OCI-LY7 (cell line): ENCODE data around the gene DPP10. TPM values are rescaled to one million over a fixed set of nuclear protein-coding genes. Genes with fewer than 3 reads are reported as not detected.

ENCODE experiments used
- BruUV-seq: library from RNA; stranded (reverse); fragments of 400-500 nt; replicated peaks from 2 replicates; lab custom pipeline; 2021; lab: Mats Ljungman, UMichigan
- CTCF ChIA-PET: fragments of 300-600 bp; sonication (Branson Sonifier 250); formaldehyde crosslinking; loops from one replicate; lab custom pipeline; 2022; ENCODE audit warnings: antibody characterized with exemption; ENCODE audit not compliant: unreplicated experiment; lab: Charles Lee
- POLR2A ChIA-PET: fragments of 300-600 bp; sonication (Branson Sonifier 250); formaldehyde crosslinking; loops from one replicate; lab custom pipeline; 2022; ENCODE audit warnings: antibody characterized with exemption; lab: Charles Lee
- DNase-seq: peaks from one replicate; pipeline ENCODE4 v3.0.0-alpha.2; 2015; ENCODE audit warnings: low spot score
- H2AFZ ChIP-seq: fragments of 200-600 bp; sonication (generic), shearing (Covaris generic); 2 replicates; pipeline ENCODE4 v1.6.1; 2014; ENCODE audit warnings: mild to moderate bottlenecking, antibody characterized with exemption, low read length, moderate library complexity
- H3K27ac ChIP-seq: fragments of 200-600 bp; sonication (generic); 2 replicates; pipeline ENCODE4 v1.5.1; 2014; ENCODE audit warnings: mixed run types, low read depth, mild to moderate bottlenecking, moderate library complexity, low read length, inconsistent platforms; ENCODE audit not compliant: poor library complexity, severe bottlenecking
- H3K36me3 ChIP-seq: fragments of 200-600 bp; sonication (generic); 2 replicates; pipeline ENCODE4 v1.6.1; 2014; ENCODE audit warnings: mild to moderate bottlenecking, antibody characterized with exemption, low read length, moderate library complexity, mixed read lengths; ENCODE audit not compliant: insufficient read depth
- H3K4me1 ChIP-seq: fragments of 200-600 bp; sonication (generic); 2 replicates; pipeline ENCODE4 v1.5.1; 2014; ENCODE audit warnings: mild to moderate bottlenecking, low read length; ENCODE audit not compliant: insufficient read depth, poor library complexity, severe bottlenecking
- H3K4me2 ChIP-seq: fragments of 200-600 bp; sonication (generic); 2 replicates; pipeline ENCODE4 v1.6.1; 2014; ENCODE audit warnings: mild to moderate bottlenecking, low read length
- H3K4me3 ChIP-seq: fragments of 200-600 bp; sonication (generic); 2 replicates; pipeline ENCODE4 v1.5.1; 2014; ENCODE audit warnings: mild to moderate bottlenecking, low read depth, low read length; ENCODE audit not compliant: poor library complexity, severe bottlenecking
- H3K79me2 ChIP-seq: fragments of 200-600 bp; sonication (generic); 2 replicates; pipeline ENCODE4 v1.6.1; 2016; ENCODE audit warnings: low read depth, mild to moderate bottlenecking, low read length, moderate library complexity, mixed read lengths; ENCODE audit not compliant: insufficient read depth
- H3K9me2 ChIP-seq: fragments of 200-600 bp; sonication (generic); 2 replicates; pipeline ENCODE4 v1.6.1; 2016; ENCODE audit warnings: mild to moderate bottlenecking, low read length, mixed read lengths; ENCODE audit not compliant: insufficient read depth
- H3K9me3 ChIP-seq: fragments of 200-600 bp; sonication (generic); 2 replicates; pipeline ENCODE4 v1.6.1; 2014; ENCODE audit warnings: mild to moderate bottlenecking, mixed run types, low read length, mixed read lengths
- H4K20me1 ChIP-seq: fragments of 200-600 bp; sonication (generic); 2 replicates; pipeline ENCODE4 v1.6.1; 2014; ENCODE audit warnings: mild to moderate bottlenecking, antibody characterized with exemption, low read length, moderate library complexity, mixed read lengths; ENCODE audit not compliant: insufficient read depth
- EZH2phosphoT487 ChIP-seq: fragments of 200-600 bp; sonication (generic); IDR thresholded peaks from 2 replicates; pipeline ENCODE4 v1.6.1; 2018; ENCODE audit warnings: low read depth, borderline replicate concordance, mild to moderate bottlenecking, mixed run types, antibody characterized with exemption, low read length, moderate library complexity, mixed read lengths
- intact Hi-C: fragments of 100-400 bp; cut with micrococcal nuclease; formaldehyde crosslinking; loops from one replicate; pipeline ENCODE4 v1.10.0; 2022; ENCODE audit not compliant: unreplicated experiment
- total RNA-seq, 2 experiments: library from RNA; depleted of rRNA in 1 of 2; stranded (reverse); fragments of >200 nt in 1 of 2; shearing (Covaris generic) in 1 of 2; gene quantifications; 2 replicates each; pipeline ENCODE4 v1.2.3, GENCODE V29; 2014 to 2022
- TF ChIP-seq, protein P1 (sequence below): fragments of 200-600 bp; sonication (generic); conservative IDR thresholded peaks from 2 replicates; pipeline ENCODE4 v1.5.1; 2014; ENCODE audit warnings: mild to moderate bottlenecking, antibody characterized with exemption, low read length, moderate library complexity, mixed read lengths

Gene DPP10
- total RNA-seq, 2 experiments from 2014 or later, result not detected

DNA sequence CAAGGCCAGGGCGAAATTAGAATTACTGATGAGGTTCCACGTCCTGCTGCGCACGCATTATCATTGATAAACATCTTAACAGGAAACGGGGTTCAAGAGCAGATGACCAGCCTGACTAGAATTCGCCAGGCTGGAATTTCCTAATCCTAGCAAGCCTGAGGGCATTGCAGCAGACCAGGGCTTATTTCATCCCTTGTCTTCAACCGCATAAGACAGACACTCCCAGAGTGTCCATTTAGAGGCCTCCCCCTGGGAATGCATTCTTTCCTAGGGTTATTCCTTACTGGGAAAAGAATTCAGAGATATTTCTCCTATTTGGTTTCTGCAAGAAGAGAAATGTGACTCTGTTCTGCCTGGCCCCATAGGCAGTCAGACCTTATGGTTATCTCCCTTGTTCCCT, 486.8 kb downstream of the DPP10 start:
- POLR2A ChIA-PET, result no interaction called here
- Histone ChIP-seq H4K20me1 (no peaks in the 10 kb centered on the region), H3K4me3 (no peak overlapping the region), H3K9me3 (no peaks in the 10 kb centered on the region), H3K79me2 (no peaks in the 10 kb centered on the region), H3K27ac (no peak overlapping the region), H3K4me2 (no peak overlapping the region), H3K9me2 (no peaks in the 10 kb centered on the region), H3K4me1 (no peaks in the 10 kb centered on the region), H2AFZ (no peak overlapping the region), H3K36me3 (no peaks in the 10 kb centered on the region)
- intact Hi-C loops, result no loop called here
- no TSS peak for BruUV-seq
- DNase-seq, result no peak
- CTCF ChIA-PET, result no interaction called here
- TF ChIP-seq, protein P1, sequence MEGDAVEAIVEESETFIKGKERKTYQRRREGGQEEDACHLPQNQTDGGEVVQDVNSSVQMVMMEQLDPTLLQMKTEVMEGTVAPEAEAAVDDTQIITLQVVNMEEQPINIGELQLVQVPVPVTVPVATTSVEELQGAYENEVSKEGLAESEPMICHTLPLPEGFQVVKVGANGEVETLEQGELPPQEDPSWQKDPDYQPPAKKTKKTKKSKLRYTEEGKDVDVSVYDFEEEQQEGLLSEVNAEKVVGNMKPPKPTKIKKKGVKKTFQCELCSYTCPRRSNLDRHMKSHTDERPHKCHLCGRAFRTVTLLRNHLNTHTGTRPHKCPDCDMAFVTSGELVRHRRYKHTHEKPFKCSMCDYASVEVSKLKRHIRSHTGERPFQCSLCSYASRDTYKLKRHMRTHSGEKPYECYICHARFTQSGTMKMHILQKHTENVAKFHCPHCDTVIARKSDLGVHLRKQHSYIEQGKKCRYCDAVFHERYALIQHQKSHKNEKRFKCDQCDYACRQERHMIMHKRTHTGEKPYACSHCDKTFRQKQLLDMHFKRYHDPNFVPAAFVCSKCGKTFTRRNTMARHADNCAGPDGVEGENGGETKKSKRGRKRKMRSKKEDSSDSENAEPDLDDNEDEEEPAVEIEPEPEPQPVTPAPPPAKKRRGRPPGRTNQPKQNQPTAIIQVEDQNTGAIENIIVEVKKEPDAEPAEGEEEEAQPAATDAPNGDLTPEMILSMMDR, result no peak
- TF ChIP-seq EZH2phosphoT487, result no peak

- no peak for TF ChIP-seq EZH2phosphoT487
- TF ChIP-seq, protein P1, result no peak
- Histone ChIP-seq H3K9me3 (no peaks in the 10 kb centered on the region), H3K27ac (no peak overlapping the region), H3K4me2 (no peak overlapping the region), H4K20me1 (no peaks in the 10 kb centered on the region), H3K79me2 (no peaks in the 10 kb centered on the region), H3K4me3 (no peak overlapping the region), H2AFZ (no peak overlapping the region), H3K36me3 (no peaks in the 10 kb centered on the region), H3K4me1 (no peaks in the 10 kb centered on the region), H3K9me2 (no peaks in the 10 kb centered on the region)
- ChIA-PET POLR2A (no interaction called here), CTCF (no interaction called here)
- intact Hi-C loops, result no loop called here
- no TSS peak for BruUV-seq
- DNase-seq, result no peak
Observed at GRCh38 chr2:114933671-114934241, 491.3 kb downstream of the DPP10 start.

GRCh38 chr2:114935031-114935430, 492.6 kb downstream of the DPP10 start:
- DNase-seq, result no peak
- no peaks in the 10 kb centered on the region for H3K79me2 ChIP-seq
- H3K4me3 ChIP-seq, result no peak overlapping the region
- ChIA-PET CTCF (no interaction called here), POLR2A (no interaction called here)
- no peaks in the 10 kb centered on the region for H3K36me3 ChIP-seq
- H2AFZ ChIP-seq, result no peak overlapping the region
- intact Hi-C loops, result no loop called here
- no peak overlapping the region for H3K4me2 ChIP-seq
- H4K20me1 ChIP-seq, result no peaks in the 10 kb centered on the region
- BruUV-seq, result no TSS peak
- H3K27ac ChIP-seq, result no peak overlapping the region
- no peaks in the 10 kb centered on the region for H3K9me3 ChIP-seq
- no peaks in the 10 kb centered on the region for H3K4me1 ChIP-seq
- no peaks in the 10 kb centered on the region for H3K9me2 ChIP-seq
- TF ChIP-seq, protein P1, result no peak
- TF ChIP-seq EZH2phosphoT487, result no peak
